LNCaP clone FGC (cell line): ENCODE measurements around the gene NR1I3.

ENCODE experiments used
- DNase-seq: peaks from one replicate; pipeline ENCODE4 v3.0.0-alpha.2; 2011; ENCODE audit warnings: low read depth
- H3K4me3 ChIP-seq: 2 replicates; pipeline ENCODE4 v1.5.1; 2011; ENCODE audit warnings: mild to moderate bottlenecking, low read depth, low read length, control low read depth
- CTCF ChIP-seq: IDR thresholded peaks from 2 replicates; pipeline ENCODE4 v1.5.1; 2012; ENCODE audit warnings: mild to moderate bottlenecking; ENCODE audit not compliant: control insufficient read depth, insufficient read depth; ENCODE audit errors: extremely low read depth

The NR1I3 gene

GRCh38 chr1:161267321-161267720 is 29.3 kb upstream of the NR1I3 start:
- no peak for TF ChIP-seq CTCF
- H3K4me3 ChIP-seq = no peak overlapping the region
- no peak for DNase-seq

GRCh38 chr1:161266836-161267235 is 28.8 kb upstream of the NR1I3 start:
- no peak for TF ChIP-seq CTCF
- DNase-seq = no peak
- no peak overlapping the region for H3K4me3 ChIP-seq

GRCh38 chr1:161266202-161266601 is 28.2 kb upstream of the NR1I3 start:
- no peak for DNase-seq

GRCh38 chr1:161265305-161265704 is 27.3 kb upstream of the NR1I3 start:
- DNase-seq = no peak
- no peak overlapping the region for H3K4me3 ChIP-seq
- no peak for TF ChIP-seq CTCF

More at GRCh38 chr1:161266202-161266601, 28.2 kb upstream of the NR1I3 start:
- no peak overlapping the region for H3K4me3 ChIP-seq
- TF ChIP-seq CTCF = no peak

- no peak overlapping the region for H3K4me3 ChIP-seq
- TF ChIP-seq CTCF = no peak
- DNase-seq = no peak
Measured at GRCh38 chr1:161261261-161262235, 23.5 kb upstream of the NR1I3 start.

GRCh38 chr1:161260376-161261260 is 22.6 kb upstream of the NR1I3 start:
- no peak for TF ChIP-seq CTCF
- DNase-seq = no peak
- H3K4me3 ChIP-seq = no peak overlapping the region
